GM12864 (cell line): ENCODE results near the gene NLRC5.

ENCODE experiments used
- DNase-seq: peaks from one replicate; pipeline ENCODE4 v3.0.0-alpha.2; 2011; ENCODE audit warnings: low read depth
- H3K4me3 ChIP-seq: 2 replicates; pipeline ENCODE4 v1.5.1; 2011; ENCODE audit warnings: mild to moderate bottlenecking, low read depth, low read length, control low read depth
- TF ChIP-seq, protein P1 (sequence below): IDR thresholded peaks from 2 replicates; pipeline ENCODE4 v1.5.1; 2011; ENCODE audit warnings: low read depth, mild to moderate bottlenecking, moderate library complexity, low read length, control low read depth, inconsistent platforms; ENCODE audit errors: missing control alignments

The NLRC5 gene

DNA sequence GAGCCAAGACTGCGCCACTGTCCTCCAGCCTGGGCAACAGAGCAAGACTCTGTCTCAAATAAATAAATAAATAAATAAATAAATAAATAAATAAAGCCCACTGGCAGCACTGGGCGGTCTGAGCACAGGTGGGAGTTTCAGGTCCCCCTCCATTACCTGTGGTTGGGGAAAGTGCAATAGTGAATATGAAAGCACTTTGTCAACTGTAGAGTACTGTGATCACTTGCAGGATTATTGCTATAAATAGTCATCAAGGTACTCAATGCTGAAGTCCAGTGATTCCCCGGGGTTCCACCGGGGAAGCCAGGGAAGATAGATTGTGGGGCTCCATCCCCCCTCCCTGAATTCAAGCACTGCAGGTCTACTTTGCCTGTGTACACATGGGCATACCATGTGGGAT, 60.3 kb downstream of the NLRC5 start:
- TF ChIP-seq, protein P1, sequence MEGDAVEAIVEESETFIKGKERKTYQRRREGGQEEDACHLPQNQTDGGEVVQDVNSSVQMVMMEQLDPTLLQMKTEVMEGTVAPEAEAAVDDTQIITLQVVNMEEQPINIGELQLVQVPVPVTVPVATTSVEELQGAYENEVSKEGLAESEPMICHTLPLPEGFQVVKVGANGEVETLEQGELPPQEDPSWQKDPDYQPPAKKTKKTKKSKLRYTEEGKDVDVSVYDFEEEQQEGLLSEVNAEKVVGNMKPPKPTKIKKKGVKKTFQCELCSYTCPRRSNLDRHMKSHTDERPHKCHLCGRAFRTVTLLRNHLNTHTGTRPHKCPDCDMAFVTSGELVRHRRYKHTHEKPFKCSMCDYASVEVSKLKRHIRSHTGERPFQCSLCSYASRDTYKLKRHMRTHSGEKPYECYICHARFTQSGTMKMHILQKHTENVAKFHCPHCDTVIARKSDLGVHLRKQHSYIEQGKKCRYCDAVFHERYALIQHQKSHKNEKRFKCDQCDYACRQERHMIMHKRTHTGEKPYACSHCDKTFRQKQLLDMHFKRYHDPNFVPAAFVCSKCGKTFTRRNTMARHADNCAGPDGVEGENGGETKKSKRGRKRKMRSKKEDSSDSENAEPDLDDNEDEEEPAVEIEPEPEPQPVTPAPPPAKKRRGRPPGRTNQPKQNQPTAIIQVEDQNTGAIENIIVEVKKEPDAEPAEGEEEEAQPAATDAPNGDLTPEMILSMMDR, result no peak
- H3K4me3 ChIP-seq, result no peak overlapping the region
- DNase-seq, result peak; percentile 62

DNA sequence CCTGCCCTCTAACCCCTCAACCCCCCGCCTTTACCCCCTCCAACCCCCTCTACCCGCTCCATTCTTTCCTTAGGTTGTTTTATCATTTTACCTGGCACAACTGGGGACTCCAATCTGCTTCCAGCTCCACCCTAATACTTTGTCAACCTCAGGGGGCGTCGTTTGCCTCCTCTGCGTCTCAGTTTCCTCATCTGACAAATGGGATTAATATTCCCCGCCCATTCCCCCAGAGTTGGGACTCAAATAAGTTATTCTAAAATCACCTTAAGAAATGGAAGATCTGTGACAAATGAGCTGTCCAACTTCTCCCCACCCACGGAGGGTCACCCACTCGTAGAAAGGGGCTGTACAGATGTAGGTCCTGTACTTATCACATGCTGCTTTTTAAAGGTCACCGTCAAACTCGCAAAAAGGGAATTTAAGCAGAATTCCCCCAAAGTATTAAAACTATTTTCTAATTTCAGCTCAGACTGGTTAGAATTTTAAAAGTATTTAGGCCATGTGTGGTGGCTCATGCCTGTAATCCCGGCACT, 62.4 kb downstream of the NLRC5 start:
- TF ChIP-seq, protein P1, result no peak
- H3K4me3 ChIP-seq, result no peak overlapping the region
- DNase-seq, result no peak

DNA sequence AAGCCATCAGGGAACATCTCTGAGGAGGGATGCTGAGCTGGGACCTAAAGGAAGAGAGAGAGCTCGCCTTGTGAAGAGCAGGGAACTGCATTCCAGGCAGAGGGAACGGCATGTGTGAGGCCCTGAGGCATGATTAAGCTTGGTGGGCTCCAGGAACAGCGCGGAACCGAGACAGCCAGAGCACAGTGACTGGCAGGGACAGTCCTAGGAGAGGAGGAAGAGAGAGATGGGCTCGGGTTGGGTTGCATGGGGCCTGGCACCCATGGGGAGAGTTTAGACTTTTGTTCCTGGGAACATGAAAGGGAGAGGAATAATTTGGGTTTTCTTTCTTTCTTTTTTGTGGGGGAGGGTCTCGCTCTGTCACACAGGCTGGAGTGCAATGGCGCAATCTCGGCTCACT, 63.8 kb downstream of the NLRC5 start:
- DNase-seq, result no peak
- TF ChIP-seq, protein P1, result no peak
- H3K4me3 ChIP-seq, result no peak overlapping the region

DNA sequence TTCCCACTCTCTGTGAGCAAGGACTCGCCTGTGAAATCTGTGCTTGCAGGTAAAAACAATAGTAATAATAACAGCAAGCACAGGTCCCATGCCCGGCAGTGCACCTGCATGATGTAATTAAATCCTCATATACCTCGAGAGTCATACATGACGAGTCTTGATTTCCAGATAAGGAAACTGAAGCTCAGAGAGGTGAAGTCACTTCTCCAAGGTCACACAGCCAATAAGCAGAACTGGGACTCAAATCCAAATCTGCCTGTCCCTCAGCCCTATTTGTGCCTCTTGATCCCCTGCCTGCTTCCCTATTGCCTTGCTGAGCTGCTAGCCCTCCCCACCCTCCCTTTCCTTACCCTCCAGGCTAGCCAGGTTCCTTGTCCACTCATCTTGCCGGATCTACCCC, 65.0 kb downstream of the NLRC5 start:
- no peak for DNase-seq
- TF ChIP-seq, protein P1, result no peak

DNA sequence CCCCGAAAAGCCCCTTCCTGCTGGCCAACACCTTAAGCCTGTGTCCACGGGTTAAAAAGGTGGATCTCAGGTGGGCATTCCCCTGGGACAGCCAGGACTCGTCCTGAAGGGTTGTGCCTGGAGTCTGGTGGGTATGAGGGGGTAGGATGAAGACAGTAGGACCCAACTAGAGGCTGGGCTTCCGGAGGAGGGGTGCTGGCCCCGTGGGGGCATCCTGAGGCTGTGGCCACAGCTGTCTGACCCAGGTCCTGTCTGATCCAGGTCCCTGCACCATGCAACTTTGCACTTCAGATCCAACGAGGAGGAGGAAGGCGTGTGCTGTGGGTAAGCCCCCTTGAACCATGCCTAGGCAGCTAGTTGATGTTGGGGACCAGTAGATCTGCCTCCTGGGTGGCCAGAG, 65.4 kb downstream of the NLRC5 start:
- no peak overlapping the region for H3K4me3 ChIP-seq
- no peak for DNase-seq
- TF ChIP-seq, protein P1, result no peak

More for the DNA sequence above, 65.0 kb downstream of the NLRC5 start:
- no peak overlapping the region for H3K4me3 ChIP-seq

DNA sequence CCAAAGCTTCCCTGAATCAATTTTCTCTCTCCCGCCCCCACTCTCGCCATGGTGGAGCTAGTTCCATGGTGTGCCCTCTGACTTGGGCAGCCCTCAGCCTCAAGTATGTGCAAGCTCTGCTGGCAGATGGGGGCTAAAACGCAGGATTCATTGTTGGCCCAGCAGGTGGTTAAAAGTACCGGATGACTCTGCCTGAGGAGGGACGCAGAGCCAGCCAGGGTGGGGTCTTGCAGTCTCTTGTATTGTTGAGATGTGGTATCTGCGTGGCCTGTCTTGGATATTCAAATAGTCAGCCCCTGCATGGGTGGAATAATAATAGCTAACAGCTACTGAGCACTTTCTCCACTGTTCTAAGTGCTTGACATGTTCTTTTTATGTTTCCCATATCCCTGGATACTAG, 66.3 kb downstream of the NLRC5 start:
- H3K4me3 ChIP-seq, result no peak overlapping the region
- DNase-seq, result no peak
- TF ChIP-seq, protein P1, result no peak

DNA sequence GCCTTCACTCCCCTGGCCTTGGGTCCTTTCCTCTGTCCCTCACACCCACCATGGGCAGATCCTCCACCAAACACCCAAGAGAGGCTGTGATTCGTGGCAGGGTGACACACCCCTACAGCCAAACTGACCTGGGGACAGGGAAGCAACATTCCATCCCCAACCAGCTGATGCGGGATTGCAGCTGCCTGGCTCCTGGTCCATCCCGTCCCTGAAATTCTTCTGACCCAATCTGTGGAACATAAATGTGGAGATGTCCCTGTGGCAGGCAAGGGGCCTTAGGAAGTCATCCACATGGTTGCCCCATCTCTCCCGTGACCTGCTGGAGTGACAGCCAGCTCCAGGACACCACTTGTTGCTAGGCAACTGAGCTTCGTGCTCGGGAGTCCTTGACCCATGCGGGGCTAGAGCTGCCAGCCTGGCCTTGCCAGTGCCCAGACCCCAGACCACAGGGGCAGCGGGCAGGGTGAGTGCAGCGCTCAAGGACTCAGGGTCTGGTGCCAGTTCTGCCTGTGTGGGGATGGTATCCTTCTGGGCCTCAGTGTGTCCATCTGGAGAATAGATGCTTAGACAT, 69.0 kb downstream of the NLRC5 start:
- DNase-seq, result no peak

More for the DNA sequence above, 69.0 kb downstream of the NLRC5 start:
- H3K4me3 ChIP-seq, result no peak overlapping the region
- TF ChIP-seq, protein P1, result no peak
